Upper lobe of right lung (tissue), 1 donor: ENCODE measurements around the gene ZNF513. TPM values are rescaled to one million over a fixed set of nuclear protein-coding genes. Genes with fewer than 3 reads are reported as not detected.

Source experiments
- ATAC-seq: fragments of 200-7000 bp; cut with Tn5 transposase; one replicate; pipeline ENCODE4 v1.9.1; 2020; ENCODE audit warnings: mild to moderate bottlenecking, moderate library complexity
- DNase-seq: peaks from one replicate; pipeline ENCODE4 v3.0.0-alpha.2; 2020
- H3K27ac ChIP-seq: fragments of 200-600 bp; one replicate; pipeline ENCODE4 v1.8.0; 2022
- H3K27me3 ChIP-seq: fragments of 200-600 bp; one replicate; pipeline ENCODE4 v1.8.0; 2022; ENCODE audit warnings: mild to moderate bottlenecking
- H3K36me3 ChIP-seq: fragments of 200-600 bp; one replicate; pipeline ENCODE4 v1.8.0; 2022
- H3K4me1 ChIP-seq: fragments of 200-600 bp; one replicate; pipeline ENCODE4 v1.8.0; 2022
- H3K4me3 ChIP-seq: fragments of 200-600 bp; one replicate; pipeline ENCODE4 v1.8.0; 2022; ENCODE audit warnings: mild to moderate bottlenecking
- H3K9me3 ChIP-seq: fragments of 200-600 bp; one replicate; pipeline ENCODE4 v1.8.0; 2022
- CTCF ChIP-seq: fragments of 200-600 bp; IDR thresholded peaks from one replicate; pipeline ENCODE4 v1.8.0; 2022; ENCODE audit warnings: antibody characterized with exemption
- intact Hi-C: fragments of 100-400 bp; cut with DNase I; formaldehyde crosslinking; loops from one replicate; pipeline ENCODE4 v1.11.0; 2022
- total RNA-seq: library from RNA; stranded (reverse); fragmentation: NEBNext Ultra II Directional; extraction: Animal tissue kit (Norgen Biotek cat#: 25700); gene quantifications from one replicate; pipeline ENCODE4 v1.2.1, GENCODE V29; 2021
- donor health status: DM: no; HTN: yes; CAD: no; lungs with severe emphysema.

Gene ZNF513
- total RNA-seq, 1 donor from 2014 or later: 14.2 TPM

- Histone ChIP-seq H3K9me3 (no peaks in the 10 kb centered on the region), H3K4me3 (peak overlapping the region; percentile 78), H3K4me1 (peaks cover 15% of the 10 kb centered on the region), H3K27me3 (no peaks in the 10 kb centered on the region), H3K27ac (no peak overlapping the region), H3K36me3 (peaks cover 58% of the 10 kb centered on the region)
- no peak for DNase-seq
- intact Hi-C loops: no loop called here
- TF ChIP-seq CTCF: no peak
- no peak for ATAC-seq
Observed at GRCh38 chr2:27378809-27379290, 1.7 kb downstream of the ZNF513 start.

GRCh38 chr2:27378096-27378808 is 2.3 kb downstream of the ZNF513 start:
- H3K27ac ChIP-seq: no peak overlapping the region
- intact Hi-C loops: no loop called here
- peaks cover 58% of the 10 kb centered on the region for H3K36me3 ChIP-seq
- ATAC-seq (no peak), DNase-seq (peak; percentile 69)
- peaks cover 15% of the 10 kb centered on the region for H3K4me1 ChIP-seq
- no peak for TF ChIP-seq CTCF
- H3K4me3 ChIP-seq: no peak overlapping the region
- H3K9me3 ChIP-seq: no peaks in the 10 kb centered on the region
- H3K27me3 ChIP-seq: no peaks in the 10 kb centered on the region

- TF ChIP-seq CTCF: no peak
- H3K36me3 ChIP-seq: peaks cover 59% of the 10 kb centered on the region
- intact Hi-C loops: no loop called here
- no peak for DNase-seq
- H3K4me1 ChIP-seq: peaks cover 20% of the 10 kb centered on the region
- H3K9me3 ChIP-seq: no peaks in the 10 kb centered on the region
- H3K27ac ChIP-seq: no peak overlapping the region
- ATAC-seq: no peak
- H3K4me3 ChIP-seq: no peak overlapping the region
- no peaks in the 10 kb centered on the region for H3K27me3 ChIP-seq
Observed at GRCh38 chr2:27377618-27378095, 2.9 kb downstream of the ZNF513 start.

- Histone ChIP-seq H3K9me3 (no peaks in the 10 kb centered on the region), H3K27ac (no peak overlapping the region), H3K36me3 (peaks cover 63% of the 10 kb centered on the region), H3K27me3 (no peaks in the 10 kb centered on the region), H3K4me3 (no peak overlapping the region), H3K4me1 (peaks cover 26% of the 10 kb centered on the region)
- TF ChIP-seq CTCF: no peak
- no peak for DNase-seq
- intact Hi-C loops: no loop called here
- no peak for ATAC-seq
Observed at GRCh38 chr2:27376866-27377617, 3.5 kb downstream of the ZNF513 start.

- ATAC-seq (no peak), DNase-seq (no peak)
- Histone ChIP-seq H3K4me1 (peaks cover 31% of the 10 kb centered on the region), H3K4me3 (no peak overlapping the region), H3K27me3 (no peaks in the 10 kb centered on the region), H3K27ac (no peak overlapping the region), H3K9me3 (no peaks in the 10 kb centered on the region), H3K36me3 (peaks cover 63% of the 10 kb centered on the region)
- intact Hi-C loops: no loop called here
- TF ChIP-seq CTCF: no peak
Observed at GRCh38 chr2:27376151-27376865, 4.2 kb downstream of the ZNF513 start.
